Urinary bladder (tissue), 4 donors: ENCODE results near the gene TMEM132E. TPM values are rescaled to one million over a fixed set of nuclear protein-coding genes. Genes with fewer than 3 reads are reported as not detected.

Source experiments
- DNase-seq: peaks from one replicate; pipeline ENCODE4 v3.0.0-alpha.2; 2015; ENCODE audit errors: extremely low spot score
- H3K27ac ChIP-seq: one replicate; pipeline ENCODE4 v1.5.1; 2013; ENCODE audit warnings: low read depth, mild to moderate bottlenecking, moderate library complexity
- H3K36me3 ChIP-seq: one replicate; pipeline ENCODE4 v1.6.1; 2013; ENCODE audit warnings: mild to moderate bottlenecking, moderate library complexity; ENCODE audit not compliant: insufficient read depth
- H3K4me1 ChIP-seq: one replicate; pipeline ENCODE4 v1.6.1; 2013; ENCODE audit warnings: mild to moderate bottlenecking, moderate library complexity; ENCODE audit not compliant: insufficient read depth
- H3K4me3 ChIP-seq: one replicate; pipeline ENCODE4 v1.5.1; 2013; ENCODE audit warnings: low read depth, low read length
- WGBS: extraction: QIAGEN DNeasy Blood & Tissue Kit; methylation state at CpG from one replicate; pipeline ENCODE4 v1.1.7; 2013; 5-methylcytosine and 5-hydroxymethylcytosine counted together
- polyA plus RNA-seq: library from polyadenylated mRNA; stranded (reverse); fragments of 200-250 nt; gene quantifications from one replicate; pipeline ENCODE4 v1.2.3, GENCODE V29; 2013
- total RNA-seq: library from RNA; depleted of rRNA; stranded (reverse); fragments of >200 nt; gene quantifications from one replicate; pipeline ENCODE4 v1.2.3, GENCODE V29; 2014
- donor health status: healthy with polysubstance abuse.
- donor health status: healthy.

Gene TMEM132E
- total and polyA plus RNA-seq, 2 donors = 0.58 to 3.7 TPM

DNA sequence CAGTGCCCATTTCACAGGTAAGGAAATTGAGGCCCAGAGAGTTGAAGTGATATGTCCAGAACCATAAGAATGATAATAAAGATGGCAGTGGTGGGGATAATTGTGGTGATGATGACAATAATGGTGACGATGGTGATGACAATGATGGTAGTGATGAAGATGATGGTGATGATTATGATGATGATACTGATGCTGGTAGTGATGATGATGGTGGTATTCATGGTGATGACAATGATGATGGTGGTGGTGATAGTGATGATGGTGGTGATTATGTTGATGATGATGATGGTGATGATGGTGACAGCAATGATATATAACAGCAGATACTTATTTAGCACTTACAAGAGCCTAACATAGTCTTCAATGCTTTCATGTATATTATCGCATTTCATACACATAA lies 18.1 kb upstream of the TMEM132E start:
- Histone ChIP-seq H3K4me1 (no peaks in the 10 kb centered on the region), H3K27ac (no peak overlapping the region), H3K4me3 (no peak overlapping the region), H3K36me3 (no peaks in the 10 kb centered on the region)
- 93% methylated on average over 2 of the region's 2 CpGs for WGBS
- DNase-seq = no peak

GRCh38 chr17:34562387-34562786 lies 17.0 kb upstream of the TMEM132E start:
- Histone ChIP-seq H3K4me3 (no peak overlapping the region), H3K27ac (no peak overlapping the region), H3K36me3 (no peaks in the 10 kb centered on the region), H3K4me1 (no peaks in the 10 kb centered on the region)
- no peak for DNase-seq
- 29% methylated on average over 2 of the region's 2 CpGs for WGBS

DNA sequence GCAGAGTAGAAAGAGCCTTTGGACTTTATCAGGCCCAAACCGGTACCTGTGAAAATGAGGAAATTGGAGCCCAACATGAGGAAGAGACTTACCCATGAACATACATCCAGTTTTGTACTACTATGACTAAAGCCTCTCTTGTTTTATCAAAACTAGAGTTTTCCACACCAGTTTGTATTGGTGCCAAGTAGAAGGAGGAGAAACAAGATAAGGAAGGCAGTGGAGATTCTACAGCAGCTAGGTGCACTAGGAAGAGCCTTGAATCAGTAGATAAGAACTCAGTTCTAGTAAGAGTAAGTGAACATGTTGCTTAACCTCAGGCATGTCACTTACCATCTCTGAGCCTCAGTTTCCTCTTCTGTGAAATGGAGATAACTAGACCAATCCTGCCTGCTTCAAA lies 13.7 kb upstream of the TMEM132E start:
- H3K4me1 ChIP-seq = no peaks in the 10 kb centered on the region
- no peak overlapping the region for H3K27ac ChIP-seq
- no peaks in the 10 kb centered on the region for H3K36me3 ChIP-seq
- H3K4me3 ChIP-seq = no peak overlapping the region
- no peak for DNase-seq
- WGBS = 92% methylated on average over 1 of the region's 1 CpG

GRCh38 chr17:34566201-34566600 lies 13.2 kb upstream of the TMEM132E start:
- Histone ChIP-seq H3K4me1 (no peaks in the 10 kb centered on the region), H3K4me3 (no peak overlapping the region), H3K36me3 (no peaks in the 10 kb centered on the region), H3K27ac (no peak overlapping the region)
- DNase-seq = no peak
- WGBS = 89% methylated on average over 4 of the region's 4 CpGs

DNA sequence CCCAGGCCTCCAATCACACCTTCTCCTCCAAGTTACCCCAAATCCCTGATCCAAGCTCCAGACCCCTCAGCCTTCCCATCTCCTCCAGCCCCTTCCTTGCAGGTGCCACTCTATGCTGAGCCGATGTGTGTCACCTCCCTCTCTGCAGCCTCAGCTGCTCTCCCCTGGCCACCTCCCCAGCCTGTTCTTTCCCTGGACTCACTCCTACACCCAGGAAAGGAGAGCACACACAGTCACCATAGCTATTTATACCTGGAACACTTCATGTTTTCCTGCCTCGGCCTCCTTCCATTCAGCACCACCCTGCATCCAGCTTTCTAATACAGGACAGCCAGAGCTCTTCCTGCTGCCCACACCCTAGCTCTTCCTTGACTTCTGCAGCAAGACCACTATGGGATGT lies 12.5 kb upstream of the TMEM132E start:
- Histone ChIP-seq H3K36me3 (no peaks in the 10 kb centered on the region), H3K4me1 (no peaks in the 10 kb centered on the region), H3K4me3 (no peak overlapping the region), H3K27ac (no peak overlapping the region)
- WGBS = 85% methylated on average over 2 of the region's 2 CpGs
- no peak for DNase-seq

GRCh38 chr17:34567691-34568465 lies 11.5 kb upstream of the TMEM132E start:
- H3K4me3 ChIP-seq = no peak overlapping the region
- H3K27ac ChIP-seq = no peak overlapping the region
- no peaks in the 10 kb centered on the region for H3K4me1 ChIP-seq
- no peak for DNase-seq
- WGBS = 51% methylated on average over 11 of the region's 11 CpGs
- no peaks in the 10 kb centered on the region for H3K36me3 ChIP-seq

- Histone ChIP-seq H3K4me3 (no peak overlapping the region), H3K27ac (no peak overlapping the region), H3K36me3 (no peaks in the 10 kb centered on the region), H3K4me1 (no peaks in the 10 kb centered on the region)
- WGBS = 75% methylated on average over 6 of the region's 6 CpGs
- no peak for DNase-seq
Observed at GRCh38 chr17:34568953-34569352, 10.4 kb upstream of the TMEM132E start.

DNA sequence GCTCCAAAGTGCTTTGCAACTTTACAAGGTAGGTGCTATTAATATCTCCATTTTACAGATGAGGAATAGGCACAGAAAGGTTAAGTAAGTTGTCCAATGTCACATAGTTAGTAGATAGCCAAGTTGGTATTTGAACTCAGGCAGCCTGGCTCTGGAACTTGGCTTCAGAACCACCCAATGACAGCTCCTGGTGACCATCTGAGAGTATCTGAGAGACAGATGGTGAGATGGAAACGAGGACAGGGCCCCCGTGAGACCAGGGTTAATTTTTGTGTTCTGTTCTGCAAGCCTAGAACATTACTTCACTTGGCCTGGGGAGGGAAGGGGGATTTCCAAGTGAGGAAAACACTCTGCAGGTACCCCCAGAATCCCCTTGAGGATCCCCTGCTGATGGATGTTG lies 9.8 kb upstream of the TMEM132E start:
- Histone ChIP-seq H3K36me3 (no peaks in the 10 kb centered on the region), H3K4me3 (no peak overlapping the region), H3K4me1 (no peaks in the 10 kb centered on the region), H3K27ac (no peak overlapping the region)
- DNase-seq = no peak
- WGBS = 51% methylated on average over 2 of the region's 2 CpGs

- Histone ChIP-seq H3K4me3 (no peak overlapping the region), H3K27ac (no peak overlapping the region), H3K4me1 (no peaks in the 10 kb centered on the region), H3K36me3 (no peaks in the 10 kb centered on the region)
- WGBS = 24% methylated on average over 2 of the region's 2 CpGs
- DNase-seq = no peak
Observed at GRCh38 chr17:34570506-34570905, 8.9 kb upstream of the TMEM132E start.

DNA sequence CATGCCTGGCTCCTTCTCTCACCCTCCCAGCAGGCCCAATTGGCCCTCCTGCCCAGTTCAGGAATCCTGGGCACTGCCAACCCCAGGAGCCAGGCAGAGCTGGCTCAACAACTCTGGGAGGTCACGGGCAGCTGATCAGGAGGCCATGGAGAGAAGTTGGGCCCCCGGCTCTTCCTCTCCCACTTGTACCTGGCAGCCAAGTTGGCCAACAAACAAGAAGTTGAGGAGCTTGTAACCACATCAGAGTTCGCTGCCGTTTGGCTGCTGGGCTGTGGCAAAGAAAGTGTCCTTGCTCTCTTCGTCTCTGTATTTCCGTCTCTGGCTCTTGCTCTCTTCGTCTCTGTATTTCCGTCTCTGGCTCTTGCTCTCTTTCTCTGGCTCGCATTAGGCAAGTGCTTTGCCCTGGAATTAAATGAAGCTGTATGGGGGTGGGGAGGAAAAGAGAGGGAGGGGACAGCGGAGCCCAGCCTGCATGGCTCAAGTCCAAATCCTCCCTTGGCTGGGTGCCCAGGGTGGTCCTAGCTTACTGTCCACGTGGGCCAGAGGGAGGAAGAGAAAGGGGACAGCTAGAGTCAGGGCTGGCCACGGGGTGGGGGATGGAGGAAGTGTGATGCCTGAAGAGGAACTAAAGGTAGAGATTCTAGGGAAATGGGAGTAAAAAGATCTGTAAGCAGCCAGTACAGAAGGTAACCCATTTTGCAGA lies 7.8 kb upstream of the TMEM132E start:
- peaks cover 1% of the 10 kb centered on the region for H3K4me1 ChIP-seq
- H3K36me3 ChIP-seq = no peaks in the 10 kb centered on the region
- no peak for DNase-seq
- WGBS = 22% methylated on average over 12 of the region's 12 CpGs
- no peak overlapping the region for H3K4me3 ChIP-seq
- no peak overlapping the region for H3K27ac ChIP-seq

DNA sequence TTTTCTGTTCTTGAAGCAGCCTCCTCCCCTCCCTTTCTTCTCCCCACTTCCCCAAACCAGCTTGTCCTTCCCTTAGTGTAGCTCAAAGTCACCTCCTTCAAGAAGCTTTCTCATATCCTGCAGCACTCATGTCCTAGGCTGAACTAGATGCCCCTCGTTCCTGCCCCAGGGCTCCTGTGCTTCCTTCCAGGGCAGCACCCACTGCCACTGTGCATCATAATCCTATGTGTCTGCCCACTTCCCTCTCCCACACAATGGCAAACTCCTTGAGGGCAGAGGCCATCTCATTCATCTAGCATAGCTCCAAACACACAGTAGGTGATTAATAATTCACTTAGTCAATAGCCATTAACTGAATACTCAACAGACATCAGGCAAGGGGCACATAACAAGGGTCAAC lies 6.9 kb upstream of the TMEM132E start:
- Histone ChIP-seq H3K4me1 (peaks cover 1% of the 10 kb centered on the region), H3K4me3 (no peak overlapping the region), H3K27ac (no peak overlapping the region), H3K36me3 (no peaks in the 10 kb centered on the region)
- 57% methylated on average over 1 of the region's 1 CpG for WGBS
- no peak for DNase-seq

DNA sequence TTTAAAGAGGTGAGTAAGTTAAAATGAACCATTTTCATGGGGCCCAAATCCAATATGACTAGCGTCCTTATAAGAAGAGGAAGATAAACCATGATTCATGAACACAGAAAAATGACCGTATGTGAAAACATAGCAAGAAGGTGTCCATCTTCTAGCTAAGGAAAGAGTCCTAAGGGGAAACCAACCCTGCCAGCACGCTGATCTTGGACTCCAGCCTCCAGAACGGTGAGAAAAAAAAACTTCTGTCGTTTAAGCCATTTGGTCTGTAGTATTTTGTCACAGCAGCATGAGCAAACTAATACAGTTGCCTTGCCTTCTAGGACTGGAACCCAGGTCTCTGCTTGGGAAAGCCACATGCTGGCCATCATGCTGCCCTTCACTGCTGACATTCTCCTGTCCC lies 4.2 kb upstream of the TMEM132E start:
- H3K4me1 ChIP-seq = peaks cover 1% of the 10 kb centered on the region
- H3K36me3 ChIP-seq = no peaks in the 10 kb centered on the region
- no peak overlapping the region for H3K4me3 ChIP-seq
- H3K27ac ChIP-seq = no peak overlapping the region
- 83% methylated on average over 5 of the region's 5 CpGs for WGBS
- DNase-seq = no peak

GRCh38 chr17:34578016-34578415 lies 1.4 kb upstream of the TMEM132E start:
- H3K4me1 ChIP-seq = peaks cover 4% of the 10 kb centered on the region
- DNase-seq = no peak
- H3K36me3 ChIP-seq = no peaks in the 10 kb centered on the region
- H3K4me3 ChIP-seq = no peak overlapping the region
- H3K27ac ChIP-seq = no peak overlapping the region
- 61% methylated on average over 3 of the region's 3 CpGs for WGBS

DNA sequence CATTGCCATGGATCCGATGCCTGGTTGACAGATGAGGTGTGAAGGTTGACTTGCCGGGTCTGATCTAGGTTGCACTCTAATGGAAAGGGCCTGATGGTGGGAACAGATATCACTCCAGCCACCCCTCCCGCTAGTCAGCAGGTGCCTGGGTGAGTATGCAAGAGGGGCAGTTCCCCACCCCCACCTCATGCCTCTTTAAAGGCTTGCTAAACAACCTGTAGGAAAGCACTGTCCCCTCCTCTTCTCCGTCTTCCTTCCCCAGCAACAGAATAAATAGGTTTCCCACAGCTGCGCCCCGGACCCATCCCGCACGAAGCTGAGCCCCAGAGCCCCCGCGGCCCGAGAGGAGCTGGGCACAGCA lies 746 bp upstream of the TMEM132E start:
- DNase-seq = no peak
- Histone ChIP-seq H3K4me3 (peak overlapping the region; percentile 48), H3K36me3 (no peaks in the 10 kb centered on the region), H3K27ac (no peak overlapping the region), H3K4me1 (peaks cover 4% of the 10 kb centered on the region)
- 21% methylated on average over 11 of the region's 11 CpGs for WGBS
